Neural cell (in vitro differentiated cells): ENCODE results near the gene SEPTIN1. TPM values are rescaled to one million over a fixed set of nuclear protein-coding genes. Genes with fewer than 3 reads are reported as not detected.

Experiments
- H2AFZ ChIP-seq: fragments of 200-600, 300-800 bp; sonication (generic), shearing (Covaris generic); 2 replicates; pipeline ENCODE4 v1.6.0; 2014; ENCODE audit warnings: low read depth, mild to moderate bottlenecking, antibody characterized with exemption, low read length, moderate library complexity
- H3F3A ChIP-seq: fragments of 200-600 bp; shearing (Covaris generic); 2 replicates; pipeline ENCODE4 v1.6.1; 2016; ENCODE audit warnings: mild to moderate bottlenecking, moderate library complexity, mixed read lengths, antibody characterized with exemption, low read length; ENCODE audit not compliant: insufficient read depth, poor library complexity, severe bottlenecking
- H3K27ac ChIP-seq: fragments of 200-600, 300-800 bp; sonication (generic), shearing (Covaris generic); 2 replicates; pipeline ENCODE4 v1.5.1; 2014; ENCODE audit warnings: mild to moderate bottlenecking, low read length, moderate library complexity
- H3K27me3 ChIP-seq: fragments of 300-800, 200-600 bp; sonication (generic), shearing (Covaris generic); 2 replicates; pipeline ENCODE4 v1.6.0; 2014; ENCODE audit warnings: mild to moderate bottlenecking, low read depth, low read length, moderate library complexity; ENCODE audit not compliant: insufficient read depth
- H3K36me3 ChIP-seq: fragments of 300-800, 200-600 bp; sonication (generic), shearing (Covaris generic); 2 replicates; pipeline ENCODE4 v1.5.1; 2014; ENCODE audit warnings: mild to moderate bottlenecking, antibody characterized with exemption, low read length, moderate library complexity; ENCODE audit not compliant: insufficient read depth
- H3K4me2 ChIP-seq: fragments of 300-800, 200-600 bp; sonication (generic), shearing (Covaris generic); 2 replicates; pipeline ENCODE4 v1.6.0; 2014; ENCODE audit warnings: mild to moderate bottlenecking, low read length
- H3K4me3 ChIP-seq: fragments of 300-800, 200-600 bp; sonication (generic), shearing (Covaris generic); 2 replicates; pipeline ENCODE4 v1.5.1; 2014; ENCODE audit warnings: mild to moderate bottlenecking, low read length, moderate library complexity
- H3K79me2 ChIP-seq: fragments of 200-600 bp; shearing (Covaris generic); replicated peaks from 2 replicates; pipeline ENCODE4 v1.6.0; 2014; ENCODE audit warnings: mild to moderate bottlenecking, low read length, moderate library complexity; ENCODE audit not compliant: insufficient read depth
- H3K9ac ChIP-seq: fragments of 300-800, 200-600 bp; sonication (generic), shearing (Covaris generic); 2 replicates; pipeline ENCODE4 v1.6.1; 2016; ENCODE audit warnings: mild to moderate bottlenecking, low read length, mixed read lengths
- H3K9me2 ChIP-seq: fragments of 200-600 bp; shearing (Covaris generic); 2 replicates; pipeline ENCODE4 v1.6.1; 2016; ENCODE audit warnings: mild to moderate bottlenecking, low read length, mixed read lengths; ENCODE audit not compliant: insufficient read depth
- H3K9me3 ChIP-seq: fragments of 200-600, 300-800 bp; sonication (generic), shearing (Covaris generic); 2 replicates; pipeline ENCODE4 v1.6.1; 2016; ENCODE audit warnings: mild to moderate bottlenecking, mixed run types, low read length, moderate library complexity, mixed read lengths
- H4K20me1 ChIP-seq: fragments of 200-600 bp; shearing (Covaris generic); 2 replicates; pipeline ENCODE4 v1.6.1; 2016; ENCODE audit warnings: mild to moderate bottlenecking, mixed run types; ENCODE audit not compliant: insufficient read depth
- EP300 ChIP-seq: fragments of 450-650 bp; conservative IDR thresholded peaks from 2 replicates; pipeline ENCODE4 v1.6.1; 2014; ENCODE audit warnings: antibody characterized with exemption, mild to moderate bottlenecking, moderate library complexity; ENCODE audit not compliant: poor library complexity, severe bottlenecking
- EZH2 ChIP-seq: fragments of 200-600, 300-800 bp; shearing (Covaris generic), sonication (generic); IDR thresholded peaks from 2 replicates; pipeline ENCODE4 v1.6.1; 2014; ENCODE audit warnings: antibody characterized with exemption, low read length, borderline replicate concordance, mild to moderate bottlenecking; ENCODE audit not compliant: insufficient read depth, poor library complexity, severe bottlenecking
- MXI1 ChIP-seq: fragments of 450-650 bp; conservative IDR thresholded peaks from 2 replicates; pipeline ENCODE4 v1.6.1; 2014; ENCODE audit warnings: antibody characterized with exemption, mild to moderate bottlenecking; ENCODE audit not compliant: poor library complexity, severe bottlenecking
- POLR2AphosphoS5 ChIP-seq: IDR thresholded peaks from 2 replicates; pipeline ENCODE4 v1.6.1; 2012
- RAD21 ChIP-seq: fragments of 450-650 bp; conservative IDR thresholded peaks from 2 replicates; pipeline ENCODE4 v1.6.1; 2014; ENCODE audit warnings: antibody characterized with exemption, mild to moderate bottlenecking, moderate library complexity
- SMC3 ChIP-seq: fragments of 450-650 bp; conservative IDR thresholded peaks from 2 replicates; pipeline ENCODE4 v1.6.1; 2014; ENCODE audit warnings: antibody characterized with exemption, mild to moderate bottlenecking, moderate library complexity; ENCODE audit not compliant: poor library complexity
- TAF1 ChIP-seq: IDR thresholded peaks from 2 replicates; pipeline ENCODE4 v1.6.1; 2012; ENCODE audit warnings: low read depth
- polyA minus RNA-seq: library from RNA; depleted of rRNA, polyadenylated mRNA; stranded (reverse); fragments of >200 nt; gene quantifications from 2 replicates; pipeline ENCODE4 v1.2.3, GENCODE V29; 2014
- polyA plus RNA-seq: library from polyadenylated mRNA; depleted of rRNA; stranded (reverse); fragments of >200 nt; gene quantifications from 2 replicates; pipeline ENCODE4 v1.2.3, GENCODE V29; 2014
- TF ChIP-seq, protein P1 (sequence below): IDR thresholded peaks from 2 replicates; pipeline ENCODE4 v1.6.1; 2012; ENCODE audit warnings: borderline replicate concordance
- TF ChIP-seq, protein P2 (sequence below): fragments of 450-650 bp; IDR thresholded peaks from 2 replicates; pipeline ENCODE4 v1.5.1; 2014; ENCODE audit warnings: antibody characterized with exemption, mild to moderate bottlenecking, moderate library complexity; ENCODE audit not compliant: poor library complexity, severe bottlenecking

SEPTIN1 gene, protein sequence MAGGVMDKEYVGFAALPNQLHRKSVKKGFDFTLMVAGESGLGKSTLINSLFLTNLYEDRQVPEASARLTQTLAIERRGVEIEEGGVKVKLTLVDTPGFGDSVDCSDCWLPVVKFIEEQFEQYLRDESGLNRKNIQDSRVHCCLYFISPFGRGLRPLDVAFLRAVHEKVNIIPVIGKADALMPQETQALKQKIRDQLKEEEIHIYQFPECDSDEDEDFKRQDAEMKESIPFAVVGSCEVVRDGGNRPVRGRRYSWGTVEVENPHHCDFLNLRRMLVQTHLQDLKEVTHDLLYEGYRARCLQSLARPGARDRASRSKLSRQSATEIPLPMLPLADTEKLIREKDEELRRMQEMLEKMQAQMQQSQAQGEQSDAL
- 0.38 TPM in 1 of 2 replicates, not detected in the other for polyA plus RNA-seq
- polyA minus RNA-seq = 0.81 TPM in 1 of 2 replicates, not detected in the other

DNA sequence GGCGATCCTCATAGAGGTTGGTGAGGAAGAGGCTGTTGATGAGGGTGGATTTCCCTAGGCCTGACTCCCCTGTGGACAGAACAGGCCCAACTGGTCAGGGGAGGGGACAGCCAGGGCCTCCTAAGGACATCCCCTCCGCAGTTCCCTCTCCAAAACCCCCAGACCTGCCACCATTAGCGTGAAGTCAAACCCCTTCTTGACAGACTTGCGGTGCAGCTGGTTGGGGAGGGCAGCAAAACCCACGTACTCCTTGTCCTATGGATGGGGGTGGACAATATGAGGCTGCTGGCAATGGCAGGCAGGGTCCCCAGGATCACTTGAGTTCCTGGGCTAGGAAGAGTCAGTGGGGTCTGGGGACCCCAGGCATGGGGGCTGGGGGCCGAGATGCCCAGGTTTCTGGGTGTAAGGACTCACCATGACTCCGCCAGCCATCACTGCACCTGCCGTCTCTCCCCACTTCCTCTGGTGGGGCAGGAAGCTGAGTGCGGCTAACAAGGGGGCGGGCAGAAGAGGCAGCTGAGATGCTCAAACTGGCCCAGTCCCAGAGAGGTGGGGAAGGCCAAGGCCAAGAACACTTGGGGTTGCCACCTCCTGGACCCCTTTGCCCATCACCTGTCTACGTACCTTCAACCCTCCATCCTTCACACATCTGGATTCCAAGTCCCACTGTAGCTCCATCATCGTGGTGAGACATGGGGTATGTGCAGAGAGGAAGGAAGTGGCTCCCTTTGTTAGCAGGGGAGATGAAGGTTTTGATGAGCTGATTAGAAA lies at the start of gene SEPTIN1:
SEPTIN1 (minus strand) TSS at position 451 of the 771 bp plus-strand sequence; CDS start at position 432, 19 bp downstream.
- no peak within 1 kb of the TSS for H3K27ac ChIP-seq
- TF ChIP-seq MXI1 = no peak
- TF ChIP-seq EP300 = no peak
- TF ChIP-seq TAF1 = no peak
- no peak for TF ChIP-seq POLR2AphosphoS5
- TF ChIP-seq, protein P1, sequence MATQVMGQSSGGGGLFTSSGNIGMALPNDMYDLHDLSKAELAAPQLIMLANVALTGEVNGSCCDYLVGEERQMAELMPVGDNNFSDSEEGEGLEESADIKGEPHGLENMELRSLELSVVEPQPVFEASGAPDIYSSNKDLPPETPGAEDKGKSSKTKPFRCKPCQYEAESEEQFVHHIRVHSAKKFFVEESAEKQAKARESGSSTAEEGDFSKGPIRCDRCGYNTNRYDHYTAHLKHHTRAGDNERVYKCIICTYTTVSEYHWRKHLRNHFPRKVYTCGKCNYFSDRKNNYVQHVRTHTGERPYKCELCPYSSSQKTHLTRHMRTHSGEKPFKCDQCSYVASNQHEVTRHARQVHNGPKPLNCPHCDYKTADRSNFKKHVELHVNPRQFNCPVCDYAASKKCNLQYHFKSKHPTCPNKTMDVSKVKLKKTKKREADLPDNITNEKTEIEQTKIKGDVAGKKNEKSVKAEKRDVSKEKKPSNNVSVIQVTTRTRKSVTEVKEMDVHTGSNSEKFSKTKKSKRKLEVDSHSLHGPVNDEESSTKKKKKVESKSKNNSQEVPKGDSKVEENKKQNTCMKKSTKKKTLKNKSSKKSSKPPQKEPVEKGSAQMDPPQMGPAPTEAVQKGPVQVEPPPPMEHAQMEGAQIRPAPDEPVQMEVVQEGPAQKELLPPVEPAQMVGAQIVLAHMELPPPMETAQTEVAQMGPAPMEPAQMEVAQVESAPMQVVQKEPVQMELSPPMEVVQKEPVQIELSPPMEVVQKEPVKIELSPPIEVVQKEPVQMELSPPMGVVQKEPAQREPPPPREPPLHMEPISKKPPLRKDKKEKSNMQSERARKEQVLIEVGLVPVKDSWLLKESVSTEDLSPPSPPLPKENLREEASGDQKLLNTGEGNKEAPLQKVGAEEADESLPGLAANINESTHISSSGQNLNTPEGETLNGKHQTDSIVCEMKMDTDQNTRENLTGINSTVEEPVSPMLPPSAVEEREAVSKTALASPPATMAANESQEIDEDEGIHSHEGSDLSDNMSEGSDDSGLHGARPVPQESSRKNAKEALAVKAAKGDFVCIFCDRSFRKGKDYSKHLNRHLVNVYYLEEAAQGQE = no peak
- no peak for TF ChIP-seq RAD21
- TF ChIP-seq SMC3 = no peak
- TF ChIP-seq, protein P2, sequence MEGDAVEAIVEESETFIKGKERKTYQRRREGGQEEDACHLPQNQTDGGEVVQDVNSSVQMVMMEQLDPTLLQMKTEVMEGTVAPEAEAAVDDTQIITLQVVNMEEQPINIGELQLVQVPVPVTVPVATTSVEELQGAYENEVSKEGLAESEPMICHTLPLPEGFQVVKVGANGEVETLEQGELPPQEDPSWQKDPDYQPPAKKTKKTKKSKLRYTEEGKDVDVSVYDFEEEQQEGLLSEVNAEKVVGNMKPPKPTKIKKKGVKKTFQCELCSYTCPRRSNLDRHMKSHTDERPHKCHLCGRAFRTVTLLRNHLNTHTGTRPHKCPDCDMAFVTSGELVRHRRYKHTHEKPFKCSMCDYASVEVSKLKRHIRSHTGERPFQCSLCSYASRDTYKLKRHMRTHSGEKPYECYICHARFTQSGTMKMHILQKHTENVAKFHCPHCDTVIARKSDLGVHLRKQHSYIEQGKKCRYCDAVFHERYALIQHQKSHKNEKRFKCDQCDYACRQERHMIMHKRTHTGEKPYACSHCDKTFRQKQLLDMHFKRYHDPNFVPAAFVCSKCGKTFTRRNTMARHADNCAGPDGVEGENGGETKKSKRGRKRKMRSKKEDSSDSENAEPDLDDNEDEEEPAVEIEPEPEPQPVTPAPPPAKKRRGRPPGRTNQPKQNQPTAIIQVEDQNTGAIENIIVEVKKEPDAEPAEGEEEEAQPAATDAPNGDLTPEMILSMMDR = no peak
- TF ChIP-seq EZH2 = no peak

DNA sequence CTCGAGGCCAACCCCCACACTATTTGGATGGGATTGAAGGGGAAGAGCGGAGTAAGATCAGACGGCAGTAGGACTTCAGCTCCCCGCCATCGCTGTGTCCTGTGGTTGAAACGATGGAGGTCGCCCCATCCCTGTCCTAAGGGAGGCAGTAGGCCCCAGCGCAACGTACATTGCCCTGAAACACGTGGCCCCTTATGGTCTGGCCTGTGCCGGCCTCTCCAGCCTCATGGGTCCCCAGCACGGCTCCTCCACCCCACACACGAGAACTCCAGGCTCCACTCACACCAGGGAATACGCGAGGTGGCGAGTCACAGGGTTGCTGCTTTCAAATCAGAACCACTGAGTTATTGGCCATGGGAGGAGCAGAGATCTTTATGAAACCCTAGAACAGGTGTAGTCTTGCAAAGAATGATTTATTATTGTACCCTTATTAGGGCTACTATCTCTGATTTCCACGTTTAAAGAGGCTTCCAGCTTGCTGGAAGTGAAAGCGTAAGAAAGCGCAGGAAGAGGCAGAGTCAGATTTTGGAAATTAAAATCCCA lies 48.1 kb upstream of the SEPTIN1 start:
- Histone ChIP-seq H3K9ac (peak overlapping the region; percentile 47), H4K20me1 (no peaks in the 10 kb centered on the region), H3K4me2 (no peak overlapping the region), H3K9me2 (no peaks in the 10 kb centered on the region), H3F3A (no peaks in the 10 kb centered on the region), H2AFZ (peak overlapping the region; percentile 58), H3K27ac (peak overlapping the region; percentile 75), H3K36me3 (no peaks in the 10 kb centered on the region), H3K4me3 (peak overlapping the region; percentile 35), H3K79me2 (no peaks in the 10 kb centered on the region), H3K9me3 (no peaks in the 10 kb centered on the region), H3K27me3 (no peaks in the 10 kb centered on the region)
- TF ChIP-seq, protein P2 = peak; percentile 59
- TF ChIP-seq EZH2 (no peak), RAD21 (peak; percentile 29), POLR2AphosphoS5 (no peak), SMC3 (peak; percentile 47), EP300 (peak; percentile 1)
- TF ChIP-seq, protein P1 = no peak

More for the DNA sequence above, at the start of gene SEPTIN1:
- H3K27me3 ChIP-seq = no peaks in the 10 kb centered on the region
- H3K9me3 ChIP-seq = no peaks in the 10 kb centered on the region
- no peaks in the 10 kb centered on the region for H3F3A ChIP-seq
- H4K20me1 ChIP-seq = no peaks in the 10 kb centered on the region
- no peak within 1 kb of the TSS for H3K9ac ChIP-seq
- H3K36me3 ChIP-seq = no peaks in the 10 kb centered on the region
- peaks cover 5% of the 10 kb centered on the region for H3K79me2 ChIP-seq
- H2AFZ ChIP-seq = no peak within 1 kb of the TSS
- no peaks in the 10 kb centered on the region for H3K9me2 ChIP-seq
- H3K4me3 ChIP-seq = no peak within 1 kb of the TSS
- no peak within 1 kb of the TSS for H3K4me2 ChIP-seq
